GM18511 (cell line): ENCODE data around the gene COL4A2.
"Not testable (repeated sequence)": the region's sequence is repeated elsewhere in the genome, so short reads cannot be mapped to it uniquely, and the experiment has no call there.

Experiments used
- ATAC-seq: cut with Tn5 transposase; IDR thresholded peaks from one replicate; pipeline ENCODE4 v1.9.1; 2021; ENCODE audit warnings: mild to moderate bottlenecking, moderate library complexity; ENCODE audit not compliant: unreplicated experiment

The COL4A2 gene

GRCh38 chr13:110319774-110320509, 12.9 kb downstream of the COL4A2 start:
- ATAC-seq: no peak

GRCh38 chr13:110320645-110321044, 13.6 kb downstream of the COL4A2 start:
- no peak for ATAC-seq

GRCh38 chr13:110321573-110321972, 14.5 kb downstream of the COL4A2 start:
- ATAC-seq: not testable (repeated sequence)

DNA sequence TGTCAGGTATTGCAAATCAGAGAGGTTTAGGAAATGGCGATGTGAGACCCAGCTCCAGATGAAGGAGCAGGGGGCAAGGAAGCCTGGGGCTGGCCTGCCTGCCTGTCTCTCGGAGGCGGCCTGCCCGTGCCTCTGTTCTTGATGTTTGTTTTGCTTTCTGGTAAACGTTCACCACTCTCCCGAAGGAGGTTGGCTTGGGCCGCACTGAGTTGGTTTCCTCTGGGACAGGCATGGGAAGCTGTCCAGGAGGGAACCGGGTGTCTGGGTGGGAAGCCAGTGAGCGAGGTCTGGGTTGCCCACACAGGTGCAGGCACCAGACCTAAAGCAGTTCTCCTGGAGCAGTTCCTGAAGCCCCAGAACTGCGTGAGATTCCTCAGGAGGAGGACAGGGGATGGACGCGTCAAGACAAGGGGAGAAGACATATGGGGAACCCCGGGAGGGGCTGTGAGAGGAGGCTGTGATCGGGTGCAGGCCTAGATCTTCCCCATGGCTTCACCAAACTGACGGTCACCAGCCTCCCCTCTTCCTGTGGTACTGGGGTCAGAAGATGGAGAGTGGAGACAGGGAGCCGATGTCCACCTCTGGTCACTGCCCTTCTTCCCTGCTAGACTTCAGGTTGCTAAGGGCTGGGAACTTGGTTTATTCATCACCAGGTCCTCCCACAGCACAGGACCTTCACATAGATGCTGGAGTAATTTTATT, 15.2 kb downstream of the COL4A2 start:
- no peak for ATAC-seq

- no peak for ATAC-seq
Measured at GRCh38 chr13:110322828-110323171, 15.7 kb downstream of the COL4A2 start.

GRCh38 chr13:110323172-110323891, 16.2 kb downstream of the COL4A2 start:
- ATAC-seq: no peak

DNA sequence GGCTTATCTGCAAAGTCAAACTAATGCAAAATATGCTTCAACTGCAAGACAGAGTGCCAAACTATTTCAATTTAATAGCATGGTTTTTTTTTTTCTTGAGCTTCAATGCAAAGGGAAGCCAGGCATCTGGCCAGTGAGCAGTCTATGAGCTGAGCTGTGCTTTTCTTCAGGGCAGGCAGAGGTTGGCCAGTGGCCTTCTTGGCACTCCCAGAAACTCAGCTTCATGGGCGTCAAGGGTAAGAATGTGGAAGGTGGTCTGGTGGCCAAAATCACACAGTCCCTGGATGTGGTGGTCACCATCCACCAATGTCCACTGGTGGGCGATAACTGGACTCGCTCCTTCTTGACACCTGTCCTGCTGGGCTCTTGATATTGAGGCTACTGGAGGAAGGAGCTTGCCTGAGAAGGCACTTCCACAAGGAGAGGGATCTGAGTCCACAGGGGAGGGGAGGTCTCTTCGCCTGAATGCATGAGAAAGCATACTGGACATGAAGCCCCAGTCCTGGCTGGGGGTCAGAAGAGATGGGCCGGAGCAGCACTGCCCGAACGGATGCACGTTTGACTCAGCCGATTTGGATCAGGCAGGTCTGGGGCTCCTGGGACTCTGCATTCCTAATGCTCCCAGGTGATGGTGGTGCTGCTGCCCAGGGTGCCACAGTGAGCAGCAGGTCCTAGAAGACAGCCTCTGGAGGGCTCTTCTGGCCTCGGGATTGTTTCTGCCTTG, 17.1 kb downstream of the COL4A2 start:
- ATAC-seq: no peak

GRCh38 chr13:110326263-110326904, 19.3 kb downstream of the COL4A2 start:
- ATAC-seq: no peak

GRCh38 chr13:110327051-110327721, 20.1 kb downstream of the COL4A2 start:
- no peak for ATAC-seq

- no peak for ATAC-seq
Measured at GRCh38 chr13:110328573-110328972, 21.5 kb downstream of the COL4A2 start.

DNA sequence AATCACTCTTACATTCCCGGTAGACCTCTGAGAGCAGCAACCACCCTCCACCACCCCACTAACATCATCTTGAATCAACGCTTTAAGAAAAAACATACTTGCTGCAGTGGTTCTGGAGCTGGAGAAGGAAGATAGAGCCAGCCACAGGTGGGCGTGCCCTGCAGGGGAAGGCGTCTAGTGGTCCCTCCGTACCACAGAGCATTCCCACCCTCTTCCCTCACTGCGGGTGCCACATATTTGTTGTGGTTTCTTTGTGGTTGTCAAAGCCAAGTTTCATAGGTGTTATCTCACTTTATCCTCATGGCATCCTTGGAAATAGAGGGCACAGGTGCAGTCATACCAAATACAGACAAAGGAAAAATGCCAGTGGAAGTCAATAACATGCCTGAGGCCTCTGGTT, 22.2 kb downstream of the COL4A2 start:
- no peak for ATAC-seq

DNA sequence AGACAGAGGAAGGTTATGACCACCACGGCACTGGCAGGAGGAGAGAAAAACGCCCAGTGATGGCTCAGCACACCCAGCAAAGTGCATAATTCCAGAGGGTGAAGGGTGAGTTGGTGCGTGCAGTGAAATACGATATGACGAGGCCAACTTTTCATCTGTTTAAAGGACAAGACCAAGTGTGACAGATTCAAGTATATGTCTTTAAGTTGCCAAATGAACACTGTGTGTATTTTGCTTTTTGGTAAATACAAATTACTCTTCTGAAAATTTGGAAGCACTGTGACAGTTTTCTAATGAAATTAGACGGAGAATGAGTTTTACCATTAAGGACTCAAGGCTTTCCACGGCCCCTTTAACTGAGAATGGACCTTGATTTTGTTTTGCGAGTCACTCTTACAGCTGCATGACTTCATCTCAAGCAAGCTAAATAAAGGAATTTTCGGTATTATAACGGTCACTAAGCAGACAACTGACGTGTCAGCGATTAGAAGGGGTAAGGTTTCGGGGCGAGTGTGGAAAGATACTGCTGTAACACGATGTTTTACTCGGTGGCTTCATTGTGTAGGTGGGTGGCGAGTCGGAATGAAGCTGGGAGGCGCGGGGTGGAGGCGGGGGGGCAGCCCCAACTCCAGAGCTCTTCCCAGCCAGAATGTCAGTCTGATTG, 22.8 kb downstream of the COL4A2 start:
- ATAC-seq: no peak

- no peak for ATAC-seq
Measured at GRCh38 chr13:110330491-110331011, 23.5 kb downstream of the COL4A2 start.

- ATAC-seq: no peak
Measured at GRCh38 chr13:110331362-110331761, 24.3 kb downstream of the COL4A2 start.

DNA sequence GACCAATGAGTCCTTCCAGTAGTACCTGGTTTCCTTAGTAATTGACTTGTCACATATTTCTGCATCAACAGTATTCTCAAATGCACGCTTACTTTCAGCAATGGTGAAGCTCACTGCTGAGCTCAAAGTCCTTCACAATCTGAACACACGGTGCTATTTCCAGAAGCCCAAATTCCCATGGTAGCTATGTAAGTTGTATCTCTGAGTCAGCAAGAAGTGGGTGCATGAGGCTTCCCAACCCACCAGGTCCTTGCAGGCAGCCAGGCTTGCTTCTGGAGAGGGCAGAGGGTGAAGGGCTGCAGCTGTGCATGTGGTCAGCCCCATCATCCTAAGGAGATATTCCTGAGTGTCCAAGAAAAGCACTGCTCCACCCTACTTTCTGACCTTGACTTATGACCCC, 25.7 kb downstream of the COL4A2 start:
- no peak for ATAC-seq

GRCh38 chr13:110333837-110334236, 26.8 kb downstream of the COL4A2 start:
- no peak for ATAC-seq

GRCh38 chr13:110334256-110334655, 27.2 kb downstream of the COL4A2 start:
- ATAC-seq: no peak

- ATAC-seq: no peak
Measured at GRCh38 chr13:110334841-110335490, 27.9 kb downstream of the COL4A2 start.

- ATAC-seq: no peak
Measured at GRCh38 chr13:110336108-110336507, 29.0 kb downstream of the COL4A2 start.
